OCI-LY7 (cell line): ENCODE data around the gene APBA1. TPM values are rescaled to one million over a fixed set of nuclear protein-coding genes. Genes with fewer than 3 reads are reported as not detected.
A peak's percentile ranks its signal among the peaks of the same experiment; 100 is the strongest.

Experiments
- BruUV-seq: library from RNA; stranded (reverse); fragments of 400-500 nt; replicated peaks from 2 replicates; lab custom pipeline; 2021; lab: Mats Ljungman, UMichigan
- CTCF ChIA-PET: fragments of 300-600 bp; sonication (Branson Sonifier 250); formaldehyde crosslinking; loops from one replicate; lab custom pipeline; 2022; ENCODE audit warnings: antibody characterized with exemption; ENCODE audit not compliant: unreplicated experiment; lab: Charles Lee
- POLR2A ChIA-PET: fragments of 300-600 bp; sonication (Branson Sonifier 250); formaldehyde crosslinking; loops from one replicate; lab custom pipeline; 2022; ENCODE audit warnings: antibody characterized with exemption; lab: Charles Lee
- DNase-seq: peaks from one replicate; pipeline ENCODE4 v3.0.0-alpha.2; 2015; ENCODE audit warnings: low spot score
- H2AFZ ChIP-seq: fragments of 200-600 bp; sonication (generic), shearing (Covaris generic); 2 replicates; pipeline ENCODE4 v1.6.1; 2014; ENCODE audit warnings: mild to moderate bottlenecking, antibody characterized with exemption, low read length, moderate library complexity
- H3K27ac ChIP-seq: fragments of 200-600 bp; sonication (generic); 2 replicates; pipeline ENCODE4 v1.5.1; 2014; ENCODE audit warnings: mixed run types, low read depth, mild to moderate bottlenecking, moderate library complexity, low read length, inconsistent platforms; ENCODE audit not compliant: poor library complexity, severe bottlenecking
- H3K36me3 ChIP-seq: fragments of 200-600 bp; sonication (generic); 2 replicates; pipeline ENCODE4 v1.6.1; 2014; ENCODE audit warnings: mild to moderate bottlenecking, antibody characterized with exemption, low read length, moderate library complexity, mixed read lengths; ENCODE audit not compliant: insufficient read depth
- H3K4me1 ChIP-seq: fragments of 200-600 bp; sonication (generic); 2 replicates; pipeline ENCODE4 v1.5.1; 2014; ENCODE audit warnings: mild to moderate bottlenecking, low read length; ENCODE audit not compliant: insufficient read depth, poor library complexity, severe bottlenecking
- H3K4me2 ChIP-seq: fragments of 200-600 bp; sonication (generic); 2 replicates; pipeline ENCODE4 v1.6.1; 2014; ENCODE audit warnings: mild to moderate bottlenecking, low read length
- H3K4me3 ChIP-seq: fragments of 200-600 bp; sonication (generic); 2 replicates; pipeline ENCODE4 v1.5.1; 2014; ENCODE audit warnings: mild to moderate bottlenecking, low read depth, low read length; ENCODE audit not compliant: poor library complexity, severe bottlenecking
- H3K79me2 ChIP-seq: fragments of 200-600 bp; sonication (generic); 2 replicates; pipeline ENCODE4 v1.6.1; 2016; ENCODE audit warnings: low read depth, mild to moderate bottlenecking, low read length, moderate library complexity, mixed read lengths; ENCODE audit not compliant: insufficient read depth
- H3K9me2 ChIP-seq: fragments of 200-600 bp; sonication (generic); 2 replicates; pipeline ENCODE4 v1.6.1; 2016; ENCODE audit warnings: mild to moderate bottlenecking, low read length, mixed read lengths; ENCODE audit not compliant: insufficient read depth
- H3K9me3 ChIP-seq: fragments of 200-600 bp; sonication (generic); 2 replicates; pipeline ENCODE4 v1.6.1; 2014; ENCODE audit warnings: mild to moderate bottlenecking, mixed run types, low read length, mixed read lengths
- H4K20me1 ChIP-seq: fragments of 200-600 bp; sonication (generic); 2 replicates; pipeline ENCODE4 v1.6.1; 2014; ENCODE audit warnings: mild to moderate bottlenecking, antibody characterized with exemption, low read length, moderate library complexity, mixed read lengths; ENCODE audit not compliant: insufficient read depth
- CTCF ChIP-seq: fragments of 200-600 bp; sonication (generic); conservative IDR thresholded peaks from 2 replicates; pipeline ENCODE4 v1.5.1; 2014; ENCODE audit warnings: mild to moderate bottlenecking, antibody characterized with exemption, low read length, moderate library complexity, mixed read lengths
- EZH2phosphoT487 ChIP-seq: fragments of 200-600 bp; sonication (generic); IDR thresholded peaks from 2 replicates; pipeline ENCODE4 v1.6.1; 2018; ENCODE audit warnings: low read depth, borderline replicate concordance, mild to moderate bottlenecking, mixed run types, antibody characterized with exemption, low read length, moderate library complexity, mixed read lengths
- intact Hi-C: fragments of 100-400 bp; cut with micrococcal nuclease; formaldehyde crosslinking; loops from one replicate; pipeline ENCODE4 v1.10.0; 2022; ENCODE audit not compliant: unreplicated experiment
- total RNA-seq, 2 experiments: library from RNA; depleted of rRNA in 1 of 2; stranded (reverse); fragments of >200 nt in 1 of 2; shearing (Covaris generic) in 1 of 2; gene quantifications; 2 replicates each; pipeline ENCODE4 v1.2.3, GENCODE V29; 2014 to 2022

Gene APBA1
- total RNA-seq, 2 experiments from 2014 or later = not detected

- Histone ChIP-seq H4K20me1 (no peaks in the 10 kb centered on the region), H3K4me3 (no peak overlapping the region), H3K27ac (no peak overlapping the region), H3K4me1 (no peaks in the 10 kb centered on the region), H3K9me2 (no peaks in the 10 kb centered on the region), H2AFZ (no peak overlapping the region), H3K36me3 (no peaks in the 10 kb centered on the region), H3K9me3 (no peaks in the 10 kb centered on the region), H3K4me2 (no peak overlapping the region), H3K79me2 (no peaks in the 10 kb centered on the region)
- peak; percentile 54 for DNase-seq
- ChIA-PET CTCF (interaction anchor here (0.6 kb wide), 1 partner anchor 382 kb away, joined by 3 read pairs; no protein-coding TSS in a partner anchor), POLR2A (interaction anchor here (0.6 kb wide), 1 partner anchor 942 kb away, joined by 3 read pairs; no protein-coding TSS in a partner anchor)
- intact Hi-C loops = loop anchor here (5.0 kb wide), 2 partner anchors 125 to 455 kb away; no protein-coding TSS in a partner anchor
- peak; percentile 89 for TF ChIP-seq CTCF
- TF ChIP-seq EZH2phosphoT487 = no peak
- BruUV-seq = no TSS peak
Measured at GRCh38 chr9:69421908-69422801, 250.0 kb downstream of the APBA1 start.

GRCh38 chr9:69420611-69421270, 251.4 kb downstream of the APBA1 start:
- Histone ChIP-seq H3K9me2 (no peaks in the 10 kb centered on the region), H3K4me3 (no peak overlapping the region), H3K79me2 (no peaks in the 10 kb centered on the region), H4K20me1 (no peaks in the 10 kb centered on the region), H3K4me2 (no peak overlapping the region), H3K9me3 (no peaks in the 10 kb centered on the region), H2AFZ (no peak overlapping the region), H3K27ac (no peak overlapping the region), H3K36me3 (no peaks in the 10 kb centered on the region), H3K4me1 (no peaks in the 10 kb centered on the region)
- ChIA-PET CTCF (no interaction called here), POLR2A (no interaction called here)
- no peak for TF ChIP-seq EZH2phosphoT487
- TF ChIP-seq CTCF = no peak
- intact Hi-C loops = loop anchor here (5.0 kb wide), 2 partner anchors 127 to 457 kb away; no protein-coding TSS in a partner anchor
- DNase-seq = no peak
- no TSS peak for BruUV-seq
